H9 (cell line): ENCODE results near the gene C5orf15. TPM values are rescaled to one million over a fixed set of nuclear protein-coding genes. Genes with fewer than 3 reads are reported as not detected.

Experiments used
- DNase-seq: peaks from one replicate; pipeline ENCODE4 v3.0.0-alpha.2; 2017
- H2AFZ ChIP-seq: one replicate; pipeline ENCODE4 v1.6.1; 2013; ENCODE audit warnings: mild to moderate bottlenecking, low read length, control low read depth, moderate library complexity
- H2AK5ac ChIP-seq: 2 replicates; pipeline ENCODE4 v1.6.1; 2013; ENCODE audit warnings: low read length, control low read depth, mixed read lengths; ENCODE audit not compliant: insufficient read length
- H2BK120ac ChIP-seq: one replicate; pipeline ENCODE4 v1.6.1; 2013; ENCODE audit warnings: low read depth, mild to moderate bottlenecking, low read length, control low read depth, inconsistent platforms; ENCODE audit not compliant: poor library complexity, severe bottlenecking
- H2BK12ac ChIP-seq: 2 replicates; pipeline ENCODE4 v1.6.1; 2013; ENCODE audit warnings: low read length, control low read depth, mixed read lengths, low read depth; ENCODE audit not compliant: insufficient read length
- H2BK15ac ChIP-seq: 2 replicates; pipeline ENCODE4 v1.6.1; 2013; ENCODE audit warnings: low read depth, low read length, control low read depth
- H2BK20ac ChIP-seq: one replicate; pipeline ENCODE4 v1.6.1; 2013; ENCODE audit warnings: low read depth, mild to moderate bottlenecking, low read length, control low read depth, inconsistent platforms; ENCODE audit not compliant: poor library complexity, severe bottlenecking
- H2BK5ac ChIP-seq: 2 replicates; pipeline ENCODE4 v1.6.1; 2013; ENCODE audit warnings: low read length, control low read depth, mixed read lengths; ENCODE audit not compliant: insufficient read length
- H3K14ac ChIP-seq: 2 replicates; pipeline ENCODE4 v1.6.1; 2013; ENCODE audit warnings: low read length, control low read depth; ENCODE audit not compliant: insufficient read depth
- H3K18ac ChIP-seq: 2 replicates; pipeline ENCODE4 v1.6.1; 2013; ENCODE audit warnings: low read depth, mild to moderate bottlenecking, mixed read lengths, low read length, control low read depth; ENCODE audit not compliant: insufficient read length
- H3K23ac ChIP-seq: 2 replicates; pipeline ENCODE4 v1.6.1; 2013; ENCODE audit warnings: low read length, control low read depth, mixed read lengths, low read depth; ENCODE audit not compliant: insufficient read length
- H3K23me2 ChIP-seq: 2 replicates; pipeline ENCODE4 v1.6.1; 2013; ENCODE audit warnings: low read depth, mild to moderate bottlenecking, mixed read lengths, low read length, control low read depth; ENCODE audit not compliant: insufficient read length, poor library complexity, severe bottlenecking
- H3K27ac ChIP-seq: 2 replicates; pipeline ENCODE4 v1.5.1; 2013; ENCODE audit warnings: low read length, control low read depth, mixed read lengths, low read depth; ENCODE audit not compliant: insufficient read length
- H3K27me3 ChIP-seq: 2 replicates; pipeline ENCODE4 v1.6.1; 2013; ENCODE audit warnings: low read length, control low read depth, inconsistent platforms; ENCODE audit not compliant: insufficient read depth
- H3K4ac ChIP-seq: 2 replicates; pipeline ENCODE4 v1.6.1; 2013; ENCODE audit warnings: low read depth, mild to moderate bottlenecking, control low read depth, inconsistent platforms, low read length, moderate library complexity
- H3K4me1 ChIP-seq: 2 replicates; pipeline ENCODE4 v1.6.1; 2013; ENCODE audit warnings: low read length, control low read depth, inconsistent platforms; ENCODE audit not compliant: insufficient read depth
- H3K4me2 ChIP-seq: 2 replicates; pipeline ENCODE4 v1.6.1; 2013; ENCODE audit warnings: low read length, control low read depth, mixed read lengths; ENCODE audit not compliant: insufficient read length, insufficient read depth
- H3K56ac ChIP-seq: 2 replicates; pipeline ENCODE4 v1.6.1; 2013; ENCODE audit warnings: low read depth, mild to moderate bottlenecking, mixed read lengths, low read length, control low read depth; ENCODE audit not compliant: insufficient read length
- H3K79me1 ChIP-seq: 2 replicates; pipeline ENCODE4 v1.6.1; 2013; ENCODE audit warnings: low read depth, mild to moderate bottlenecking, moderate library complexity, low read length, control low read depth, inconsistent platforms; ENCODE audit not compliant: insufficient read depth, poor library complexity, severe bottlenecking
- H3K79me2 ChIP-seq: 2 replicates; pipeline ENCODE4 v1.6.1; 2013; ENCODE audit warnings: low read length, control low read depth, inconsistent platforms; ENCODE audit not compliant: insufficient read depth
- H3K9ac ChIP-seq: 2 replicates; pipeline ENCODE4 v1.6.1; 2013; ENCODE audit warnings: low read length, control low read depth, mixed read lengths; ENCODE audit not compliant: insufficient read length; ENCODE audit errors: extremely low read depth
- H3K9me3 ChIP-seq: one replicate; pipeline ENCODE4 v1.6.1; 2013; ENCODE audit warnings: low read depth, low read length, inconsistent platforms; ENCODE audit not compliant: control insufficient read depth
- H3T11ph ChIP-seq: one replicate; pipeline ENCODE4 v1.6.1; 2013; ENCODE audit warnings: mild to moderate bottlenecking, low read length, control low read depth, inconsistent platforms
- H4K20me1 ChIP-seq: one replicate; pipeline ENCODE4 v1.6.1; 2013; ENCODE audit not compliant: control insufficient read depth, insufficient read length, insufficient read depth
- H4K5ac ChIP-seq: 2 replicates; pipeline ENCODE4 v1.6.1; 2013; ENCODE audit warnings: low read depth, mild to moderate bottlenecking, mixed read lengths, low read length, control low read depth; ENCODE audit not compliant: insufficient read length
- H4K8ac ChIP-seq: replicated peaks from 2 replicates; pipeline ENCODE4 v1.6.1; 2013; ENCODE audit warnings: low read length, control low read depth, mixed read lengths, low read depth; ENCODE audit not compliant: insufficient read length
- H4K91ac ChIP-seq: 2 replicates; pipeline ENCODE4 v1.6.1; 2013; ENCODE audit warnings: low read depth, mild to moderate bottlenecking, moderate library complexity, mixed read lengths, low read length, control low read depth; ENCODE audit not compliant: insufficient read length
- H3K27ac Mint-ChIP-seq, 3 experiments: 2 replicates in 2 of 3; 3 replicates in 1 of 3; pipeline ENCODE4 v1.8.0; 2020 to 2021; ENCODE audit warnings: mixed read lengths in 3 of 3, mild to moderate bottlenecking in 1 of 3, moderate library complexity in 1 of 3
- H3K27me3 Mint-ChIP-seq: 2 replicates; pipeline ENCODE4 v1.8.0; 2021; ENCODE audit warnings: low read depth, mild to moderate bottlenecking, moderate library complexity, mixed read lengths
- H3K36me3 Mint-ChIP-seq, 3 experiments: 2 replicates in 2 of 3; 3 replicates in 1 of 3; pipeline ENCODE4 v1.8.0; 2020 to 2021; ENCODE audit warnings: low read depth in 3 of 3, mixed read lengths in 3 of 3; ENCODE audit not compliant: insufficient read depth in 1 of 3
- H3K4me1 Mint-ChIP-seq, 2 experiments: 2 replicates each; pipeline ENCODE4 v1.8.0; 2020; ENCODE audit warnings: mixed read lengths in 2 of 2
- H3K4me3 Mint-ChIP-seq, 2 experiments: 2 replicates in 1 of 2; 3 replicates in 1 of 2; pipeline ENCODE4 v1.8.0; 2020 to 2021; ENCODE audit warnings: mild to moderate bottlenecking in 2 of 2, mixed read lengths in 2 of 2, moderate library complexity in 1 of 2
- H3K9me3 Mint-ChIP-seq, 2 experiments: 2 replicates in 1 of 2; 3 replicates in 1 of 2; pipeline ENCODE4 v1.8.0; 2020; ENCODE audit warnings: mild to moderate bottlenecking in 2 of 2, mixed read lengths in 2 of 2, moderate library complexity in 1 of 2
- WGBS: extraction: QIAGEN DNeasy Blood & Tissue Kit; methylation state at CpG from one replicate; pipeline ENCODE4 v1.1.7; 2013; ENCODE audit warnings: missing lambda C conversion rate, low lambda C conversion rate, mixed read lengths; ENCODE audit not compliant: insufficient read length; ENCODE audit errors: extremely low coverage; 5-methylcytosine and 5-hydroxymethylcytosine counted together
- total RNA-seq: library from RNA; stranded (reverse); gene quantifications from 2 replicates; pipeline ENCODE4 v1.2.1, GENCODE V29; 2021
- TF ChIP-seq, protein P1 (sequence below): fragments of 200-600 bp; sonication (generic); conservative IDR thresholded peaks from 3 replicates; pipeline ENCODE4 v1.8.0; 2021; ENCODE audit warnings: antibody characterized with exemption, mild to moderate bottlenecking

Gene C5orf15
- total RNA-seq, 1 experiment from 2014 or later, result 33.4 TPM

DNA sequence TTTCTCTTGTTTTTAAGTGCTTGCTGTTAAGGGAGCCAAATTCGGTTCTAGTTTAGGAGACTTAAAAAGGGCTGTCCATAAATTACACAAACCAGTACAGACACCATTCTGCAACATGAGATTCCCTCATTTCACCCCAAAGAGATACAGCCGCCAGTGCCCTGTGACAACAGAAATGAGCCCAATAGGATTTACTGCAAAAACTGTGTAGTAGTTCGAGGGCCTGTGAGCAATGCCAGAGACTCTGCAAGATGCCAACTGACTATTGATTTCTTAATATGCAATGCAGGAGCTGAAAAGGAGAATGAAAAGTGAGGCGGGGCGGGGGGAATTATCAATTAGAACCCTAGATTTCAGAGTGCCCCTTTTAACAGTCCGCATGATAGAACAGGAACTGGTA, 5.7 kb upstream of the C5orf15 start:
- no peak overlapping the region for H4K8ac ChIP-seq
- no peak overlapping the region for H3K27ac ChIP-seq
- Mint-ChIP-seq H3K27me3 (no peaks in the 10 kb centered on the region), H3K4me1 (peaks cover 5 to 7% of the 10 kb centered on the region in 2 experiments), H3K9me3 (no peaks in the 10 kb centered on the region), H3K4me3 (no peak overlapping the region), H3K36me3 (peaks cover 26 to 69% (median 64%) of the 10 kb centered on the region in 3 experiments; a peak in 6 of 7 replicates), H3K27ac (no peak overlapping the region)
- no peak overlapping the region for H2AFZ ChIP-seq
- H4K20me1 ChIP-seq, result no peaks in the 10 kb centered on the region
- no peaks in the 10 kb centered on the region for H3K79me1 ChIP-seq
- H3K23ac ChIP-seq, result no peak overlapping the region
- no peak overlapping the region for H2BK15ac ChIP-seq
- no peak overlapping the region for H3T11ph ChIP-seq
- no peak overlapping the region for H4K5ac ChIP-seq
- WGBS, result no CpG with 5 or more reads among the region's 6 CpGs
- no peaks in the 10 kb centered on the region for H3K27me3 ChIP-seq
- no peak overlapping the region for H4K91ac ChIP-seq
- H2BK120ac ChIP-seq, result no peak overlapping the region
- TF ChIP-seq, protein P1, sequence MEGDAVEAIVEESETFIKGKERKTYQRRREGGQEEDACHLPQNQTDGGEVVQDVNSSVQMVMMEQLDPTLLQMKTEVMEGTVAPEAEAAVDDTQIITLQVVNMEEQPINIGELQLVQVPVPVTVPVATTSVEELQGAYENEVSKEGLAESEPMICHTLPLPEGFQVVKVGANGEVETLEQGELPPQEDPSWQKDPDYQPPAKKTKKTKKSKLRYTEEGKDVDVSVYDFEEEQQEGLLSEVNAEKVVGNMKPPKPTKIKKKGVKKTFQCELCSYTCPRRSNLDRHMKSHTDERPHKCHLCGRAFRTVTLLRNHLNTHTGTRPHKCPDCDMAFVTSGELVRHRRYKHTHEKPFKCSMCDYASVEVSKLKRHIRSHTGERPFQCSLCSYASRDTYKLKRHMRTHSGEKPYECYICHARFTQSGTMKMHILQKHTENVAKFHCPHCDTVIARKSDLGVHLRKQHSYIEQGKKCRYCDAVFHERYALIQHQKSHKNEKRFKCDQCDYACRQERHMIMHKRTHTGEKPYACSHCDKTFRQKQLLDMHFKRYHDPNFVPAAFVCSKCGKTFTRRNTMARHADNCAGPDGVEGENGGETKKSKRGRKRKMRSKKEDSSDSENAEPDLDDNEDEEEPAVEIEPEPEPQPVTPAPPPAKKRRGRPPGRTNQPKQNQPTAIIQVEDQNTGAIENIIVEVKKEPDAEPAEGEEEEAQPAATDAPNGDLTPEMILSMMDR, result no peak
- no peak for DNase-seq
- no peak overlapping the region for H3K56ac ChIP-seq
- no peaks in the 10 kb centered on the region for H3K23me2 ChIP-seq
- no peak overlapping the region for H2BK20ac ChIP-seq
- H2BK12ac ChIP-seq, result no peak overlapping the region
- no peak overlapping the region for H2BK5ac ChIP-seq
- H3K9me3 ChIP-seq, result no peaks in the 10 kb centered on the region
- H3K4ac ChIP-seq, result no peak overlapping the region
- H3K79me2 ChIP-seq, result no peaks in the 10 kb centered on the region
- no peak overlapping the region for H3K4me2 ChIP-seq
- no peak overlapping the region for H2AK5ac ChIP-seq
- H3K9ac ChIP-seq, result no peak overlapping the region
- H3K14ac ChIP-seq, result no peak overlapping the region
- H3K4me1 ChIP-seq, result no peaks in the 10 kb centered on the region
- H3K18ac ChIP-seq, result no peak overlapping the region
